ENCODE measurements around the gene CELA3A.
"Not testable (repeated sequence)": the region's sequence is repeated elsewhere in the genome, so short reads cannot be mapped to it uniquely, and the experiment has no call there.

The CELA3A gene

DNA sequence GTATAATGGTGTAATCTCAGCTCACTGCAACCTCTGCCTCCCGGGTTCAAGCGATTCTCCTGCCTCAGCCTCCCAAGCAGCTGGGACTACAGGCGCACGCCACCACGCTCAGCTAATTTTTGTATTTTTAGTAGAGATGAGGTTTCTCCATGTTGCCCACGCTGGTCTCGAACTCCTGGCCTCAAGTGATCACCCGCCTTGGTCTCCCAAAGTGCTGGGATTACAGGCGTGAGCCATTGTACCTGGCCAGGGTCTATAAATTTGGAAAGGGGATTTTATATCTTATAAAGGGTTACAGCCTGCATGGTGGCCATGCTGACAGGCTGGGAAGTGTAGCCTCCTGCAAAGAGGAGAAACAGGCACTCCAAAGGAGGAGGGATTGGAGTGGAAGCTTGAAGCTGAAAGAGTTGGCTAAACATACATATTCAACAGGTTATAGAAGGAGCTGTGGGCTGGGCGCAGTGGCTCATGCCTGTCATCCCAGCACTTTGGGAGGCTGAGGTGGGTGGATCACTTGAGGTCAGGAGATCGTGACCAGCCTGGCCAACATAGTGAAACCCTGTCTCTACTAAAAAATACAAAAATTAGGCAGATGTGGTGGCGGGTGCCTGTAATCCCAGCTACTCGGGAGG, 13.2 kb downstream of the CELA3A start:
- not testable (repeated sequence) for DNase-seq (ENCODE audit: low read depth in 4 of 4, low spot score in 1 of 4)

DNA sequence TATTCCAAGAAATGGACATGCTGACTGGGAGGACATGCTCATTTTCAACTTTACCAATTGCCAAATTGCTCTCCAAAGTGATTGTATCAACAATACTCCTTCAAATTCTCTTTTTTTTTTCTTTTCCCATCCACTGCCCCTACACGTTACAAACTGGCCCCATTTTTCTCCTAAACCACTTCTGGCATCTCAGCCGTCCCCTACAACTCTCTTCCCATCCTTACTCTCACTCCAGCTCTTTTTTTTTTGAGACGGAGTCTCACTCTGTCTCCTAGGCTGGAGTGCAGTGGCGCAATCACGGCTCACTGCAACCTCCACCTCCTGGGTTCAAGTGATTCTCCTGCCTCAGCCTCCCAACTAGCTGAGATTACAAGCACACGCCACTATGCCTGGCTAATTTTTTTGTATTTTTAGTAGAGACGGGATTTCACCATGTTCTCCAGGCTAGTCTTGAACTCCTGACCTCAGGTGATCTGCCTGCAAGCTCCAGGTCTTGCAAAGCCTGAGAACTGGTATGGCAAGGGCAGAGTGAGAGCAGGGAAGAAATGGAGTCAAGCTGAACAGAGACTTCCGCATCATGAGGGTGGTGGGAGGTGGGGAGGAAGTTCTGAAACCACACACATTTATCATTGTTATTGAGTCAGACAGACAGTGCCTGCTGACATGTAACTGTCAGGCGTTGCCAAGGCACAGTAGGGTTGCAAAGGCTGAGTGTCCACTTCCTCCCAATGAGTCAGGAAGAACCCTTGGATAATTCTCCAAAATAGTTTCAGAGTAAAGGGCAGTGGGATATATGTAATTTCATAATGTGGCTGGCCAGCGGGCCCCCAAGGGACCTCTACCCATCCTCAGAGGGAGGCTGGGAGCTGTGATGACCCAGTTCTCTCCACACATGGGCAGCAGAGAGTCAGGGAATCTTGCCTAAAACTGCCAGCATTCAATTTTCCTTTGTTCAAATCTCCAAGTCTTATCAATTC, 17.4 kb downstream of the CELA3A start:
- peak; percentile 33 to 50 (median 42) for DNase-seq (ENCODE audit: low read depth in 4 of 4, low spot score in 1 of 4)

DNA sequence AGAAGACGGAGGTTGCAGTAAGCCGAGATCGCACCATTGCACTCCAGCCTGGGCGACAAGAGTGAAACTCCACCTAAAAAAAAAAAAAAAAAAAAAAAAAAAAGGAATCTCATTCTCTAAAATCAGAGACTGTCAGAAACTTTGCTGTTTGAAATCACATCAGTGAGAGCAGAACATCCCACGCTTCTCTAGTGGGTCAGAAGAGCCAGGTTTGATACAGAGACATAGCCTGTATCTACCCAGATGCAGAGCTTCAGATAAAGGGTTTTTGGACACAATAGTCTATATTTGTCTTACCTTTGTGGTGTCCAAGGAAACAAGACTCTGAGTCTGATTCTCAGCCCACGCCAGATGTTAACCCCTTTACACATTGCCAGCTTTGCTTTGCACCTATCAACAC, 19.6 kb downstream of the CELA3A start:
- no peak for DNase-seq (ENCODE audit: low read depth in 4 of 4, low spot score in 1 of 4)

DNA sequence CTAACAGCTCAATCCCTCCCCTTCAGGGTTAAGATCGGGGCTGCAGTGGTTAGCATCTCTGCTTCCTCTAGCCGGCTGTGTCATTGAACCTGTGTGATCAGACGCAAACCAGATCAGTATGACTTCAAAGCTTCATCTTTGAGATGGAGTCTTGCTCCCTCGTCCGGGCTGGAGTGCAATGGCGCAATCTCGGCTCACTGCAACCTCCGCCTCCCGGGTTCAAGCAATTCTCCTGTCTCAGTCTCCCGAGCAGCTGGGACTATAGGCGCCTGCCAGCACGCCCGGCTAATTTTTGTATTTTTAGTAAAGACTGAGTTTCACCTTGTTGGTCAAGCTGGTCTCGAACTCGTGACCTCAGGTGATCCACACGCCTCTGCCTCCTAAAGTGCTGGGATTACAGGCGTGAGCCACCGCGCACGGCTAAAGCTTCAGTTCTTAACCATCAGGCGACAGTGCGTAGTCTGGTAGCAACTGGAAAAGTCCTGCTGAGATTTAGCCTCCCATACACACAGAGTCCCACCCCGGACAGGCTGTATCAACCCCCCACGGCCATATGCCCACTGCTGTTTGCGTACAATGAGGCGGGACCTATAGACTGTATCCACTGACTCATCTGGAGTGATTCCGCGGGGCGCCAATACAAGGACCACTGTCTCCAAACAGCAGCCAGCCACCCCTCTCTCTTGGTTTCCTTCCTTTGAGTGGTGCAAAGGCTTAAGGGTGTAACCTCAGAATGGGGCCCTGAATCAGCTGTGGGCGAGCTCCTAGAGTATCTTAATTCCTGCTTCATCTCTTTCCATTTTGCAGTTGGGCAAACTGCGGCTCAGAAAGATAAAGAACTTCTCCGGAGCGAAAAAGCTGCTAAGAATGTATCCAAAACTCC, 23.3 kb downstream of the CELA3A start:
- DNase-seq (ENCODE audit: low read depth in 4 of 4, low spot score in 1 of 4) = peak; percentile 35 to 52 (median 43)

DNA sequence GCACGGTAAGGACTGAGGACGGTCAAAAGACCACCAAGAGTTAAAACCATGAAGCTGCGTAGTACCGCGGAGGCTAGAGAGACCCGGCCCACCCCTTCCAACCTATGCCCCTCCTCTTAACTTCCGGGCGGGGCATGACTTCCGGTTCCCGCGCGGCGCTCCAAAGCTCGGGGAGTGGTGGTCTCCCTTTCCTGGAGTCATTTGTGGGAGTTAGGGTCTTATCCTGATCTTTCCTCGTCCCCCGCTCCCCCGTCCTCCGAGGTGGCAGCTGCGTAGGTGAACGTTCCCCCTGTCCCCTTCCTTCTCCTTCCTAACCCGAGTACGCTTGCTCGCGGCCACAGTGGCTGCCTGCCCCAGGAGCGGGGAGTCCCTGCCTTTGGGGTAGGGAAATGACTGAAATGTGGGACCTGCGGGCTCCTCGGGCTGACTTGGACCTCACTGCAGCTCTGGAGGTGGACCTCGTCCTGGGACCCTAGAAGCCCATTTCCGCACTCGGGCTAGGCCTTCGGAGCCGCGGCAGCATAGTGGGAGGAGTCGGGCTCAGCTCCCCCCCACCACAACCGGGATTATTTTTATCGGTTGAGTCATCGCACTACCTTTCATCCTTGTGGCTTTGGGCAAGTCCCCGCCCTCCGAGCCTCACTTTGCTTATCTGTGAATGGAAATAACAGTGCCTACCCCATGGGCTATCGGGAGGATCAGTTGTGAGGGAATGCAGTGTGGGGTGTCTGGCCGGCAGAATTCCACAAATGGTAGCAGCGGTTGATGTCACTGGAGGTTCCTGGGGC, 24.1 kb downstream of the CELA3A start:
- DNase-seq (ENCODE audit: low read depth in 4 of 4, low spot score in 1 of 4) = peak; percentile 71 to 88 (median 76)

DNA sequence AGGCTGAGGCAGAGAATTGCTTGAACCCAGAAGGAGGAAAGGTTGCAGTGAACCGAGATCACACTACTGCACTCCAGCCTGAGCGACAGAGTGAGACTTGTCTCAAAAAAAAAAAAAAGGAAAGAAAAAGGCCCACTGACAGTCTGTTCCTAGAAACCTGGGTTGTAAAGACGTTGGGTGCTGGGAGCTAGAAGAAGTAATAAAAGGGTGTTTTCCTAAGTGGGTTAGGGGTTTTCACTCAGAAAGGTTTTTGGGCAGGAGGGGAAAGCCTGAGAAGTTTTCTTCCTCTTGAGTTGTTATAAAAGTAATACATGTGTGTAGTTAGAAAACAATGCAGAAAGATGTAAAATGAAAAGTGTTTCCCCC, 25.4 kb downstream of the CELA3A start:
- no peak for DNase-seq (ENCODE audit: low read depth in 4 of 4, low spot score in 1 of 4)

DNA sequence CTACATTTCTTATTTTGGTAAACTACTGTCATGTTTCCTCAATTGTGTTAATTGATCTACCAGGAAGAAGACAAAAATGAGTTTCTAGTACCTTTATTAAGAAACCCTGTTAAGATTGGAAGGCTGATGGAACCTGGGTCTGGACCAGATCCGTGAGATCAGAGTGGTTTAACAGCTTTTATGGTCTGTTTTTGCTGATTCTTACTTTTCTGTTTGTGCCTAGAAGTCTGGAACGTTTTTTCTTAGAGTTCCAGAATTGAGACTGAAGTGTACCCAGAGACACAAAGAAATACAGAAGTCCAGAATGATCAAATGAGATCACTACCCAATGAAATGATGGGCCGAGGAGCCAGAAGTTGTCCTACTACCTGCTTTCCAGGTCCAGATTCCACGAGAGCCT, 28.6 kb downstream of the CELA3A start:
- no peak for DNase-seq (ENCODE audit: low read depth in 4 of 4, low spot score in 1 of 4)

DNA sequence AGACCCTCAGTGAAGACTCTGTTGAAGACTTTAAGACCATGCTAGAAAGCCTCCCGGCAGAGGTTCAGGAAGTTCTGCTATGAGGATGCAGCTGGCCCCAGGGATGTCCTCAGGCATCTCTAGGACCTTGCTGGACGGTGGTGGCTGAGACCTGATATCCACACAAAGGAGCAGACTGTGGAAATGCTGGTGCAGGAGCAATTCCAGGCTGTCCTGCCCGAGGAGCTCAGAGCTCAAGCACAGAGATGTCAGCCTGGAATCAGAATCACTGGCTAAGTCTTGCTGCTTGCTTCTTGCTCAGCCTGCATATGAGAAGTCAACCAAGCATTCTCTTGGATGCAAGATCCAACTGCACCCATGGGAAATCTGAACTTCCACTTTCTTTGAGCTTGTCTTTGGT, 29.0 kb downstream of the CELA3A start:
- DNase-seq (ENCODE audit: low read depth in 4 of 4, low spot score in 1 of 4) = no peak

DNA sequence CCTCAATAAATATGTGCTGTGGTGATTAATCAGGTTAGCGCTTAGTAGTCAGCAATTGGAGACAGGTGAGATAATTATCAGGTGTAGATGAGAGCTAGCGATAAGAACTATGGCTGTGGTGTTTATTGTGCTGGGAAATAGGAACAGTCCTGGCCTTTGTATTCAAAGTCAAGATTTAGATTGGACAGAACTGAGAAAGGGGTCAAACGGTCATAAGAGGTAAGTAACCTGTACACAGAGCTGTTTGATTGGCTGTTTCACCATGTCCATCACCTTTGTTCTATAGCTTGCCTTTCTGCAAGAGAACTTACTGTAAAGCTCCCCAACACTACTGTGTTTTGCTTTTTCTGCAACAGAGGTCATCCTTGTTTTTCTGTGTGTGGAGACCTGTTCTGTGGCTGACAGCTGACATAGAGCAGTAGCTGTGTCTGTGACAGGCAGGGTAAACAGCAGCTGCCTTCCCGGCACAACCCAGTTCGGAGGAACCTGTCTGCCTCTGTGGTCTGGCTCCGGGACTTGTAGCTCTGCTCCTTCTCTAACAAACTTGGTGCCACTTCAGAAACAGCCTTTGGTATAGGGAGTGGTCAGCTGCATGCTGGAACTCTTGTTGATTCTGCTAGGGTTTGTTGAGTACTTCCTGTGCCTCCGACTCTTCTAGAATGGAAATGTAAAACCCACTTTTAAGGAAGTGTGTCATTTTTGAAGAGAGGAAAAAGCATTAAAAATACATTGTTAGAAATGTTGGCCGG, 29.9 kb downstream of the CELA3A start:
- DNase-seq (ENCODE audit: low read depth in 4 of 4, low spot score in 1 of 4) = no peak

DNA sequence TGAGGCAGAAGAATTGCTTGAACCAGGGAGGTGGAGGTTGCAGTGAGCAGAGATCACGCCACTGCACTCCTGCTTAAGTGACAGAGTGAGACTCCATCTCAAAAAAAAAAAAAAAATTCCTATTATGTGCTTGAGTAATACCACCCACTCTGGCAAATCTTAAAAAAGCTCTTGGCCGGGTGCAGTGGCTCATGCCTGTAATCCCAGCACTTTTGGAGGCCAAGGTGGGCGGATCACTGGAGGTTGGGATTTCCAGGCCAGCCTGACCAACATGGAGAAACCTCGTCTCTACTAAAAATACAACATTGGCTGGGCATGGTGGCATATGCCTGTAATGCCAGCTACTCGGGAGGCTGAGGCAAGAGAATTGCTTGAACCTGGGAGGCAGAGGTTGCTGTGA, 33.4 kb downstream of the CELA3A start:
- DNase-seq (ENCODE audit: low read depth in 4 of 4, low spot score in 1 of 4) = not testable (repeated sequence)

DNA sequence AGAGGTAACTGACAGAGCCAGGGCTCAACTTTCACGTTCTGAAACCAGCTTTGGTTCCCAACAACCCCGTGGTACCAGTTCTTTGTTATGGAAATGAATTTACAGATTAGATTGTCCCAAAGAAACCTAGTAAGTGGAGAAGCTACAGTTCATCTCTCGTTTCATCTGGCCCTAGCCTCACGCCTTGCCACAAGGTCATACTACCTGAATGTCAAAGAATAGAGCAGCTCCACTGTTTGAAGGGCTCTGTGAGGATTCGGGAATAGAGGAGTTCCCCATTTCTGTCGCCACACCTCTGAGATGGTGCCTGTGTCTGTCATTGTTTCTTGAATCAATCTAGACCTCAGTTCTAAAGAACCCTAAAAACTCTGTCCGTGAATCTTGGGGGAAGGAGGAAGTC, 36.1 kb downstream of the CELA3A start:
- no peak for DNase-seq (ENCODE audit: low read depth in 4 of 4, low spot score in 1 of 4)

DNA sequence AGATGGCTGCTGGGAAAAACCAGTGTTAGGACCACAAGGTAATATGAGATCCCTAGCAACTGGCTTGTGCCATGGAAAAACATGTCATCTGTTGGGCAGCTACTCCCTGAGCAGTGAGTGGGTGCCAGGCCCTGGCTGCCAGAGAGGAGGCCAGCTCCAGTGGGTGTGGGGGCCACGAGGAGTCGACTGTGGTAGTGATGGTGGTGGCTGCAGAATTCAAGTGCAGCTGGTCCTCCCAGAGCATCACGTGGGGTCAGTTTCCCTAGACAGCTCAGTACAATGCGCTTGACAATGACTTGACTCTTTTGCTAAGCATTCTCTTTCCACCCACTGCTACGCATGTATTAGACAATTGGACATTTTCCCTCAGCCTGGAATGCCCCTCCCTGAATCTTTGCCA, 36.6 kb downstream of the CELA3A start:
- no peak for DNase-seq (ENCODE audit: low read depth in 4 of 4, low spot score in 1 of 4)

DNA sequence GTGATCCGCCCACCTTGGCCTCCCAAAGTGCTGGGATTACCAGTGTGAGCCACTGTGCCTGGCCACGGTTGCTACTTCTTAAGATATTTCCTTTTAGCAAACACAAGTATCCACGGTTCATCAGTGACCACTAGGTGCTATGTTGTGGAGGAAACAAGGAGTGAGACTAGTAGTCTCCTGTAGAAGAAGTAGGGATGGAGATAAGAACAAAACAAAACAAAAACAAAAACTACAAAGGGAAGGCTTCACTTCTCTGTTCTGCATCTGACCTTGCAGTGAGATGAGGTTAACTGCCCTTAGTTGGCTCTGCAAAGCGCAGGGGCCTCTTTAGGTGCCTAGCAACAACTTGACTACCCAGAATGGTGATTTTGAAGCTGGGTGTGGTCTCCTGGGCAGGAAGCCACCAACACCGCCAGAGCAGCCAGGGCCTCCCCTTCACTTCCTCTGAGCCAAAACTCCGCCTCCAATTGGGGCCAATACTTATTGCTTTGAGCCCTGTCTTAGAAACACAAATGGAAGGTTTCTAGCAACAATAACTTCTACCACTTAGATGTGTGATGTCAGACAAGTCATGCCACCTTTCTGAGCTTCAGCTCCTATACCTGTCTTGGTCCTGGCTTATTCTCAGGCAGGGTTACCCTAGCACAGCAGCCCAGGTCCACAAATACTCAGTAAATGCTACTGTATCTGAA, 38.3 kb downstream of the CELA3A start:
- peak in 3 of 4 experiments; percentile 47 to 78 (median 71) for DNase-seq (ENCODE audit: low read depth in 4 of 4, low spot score in 1 of 4)

DNA sequence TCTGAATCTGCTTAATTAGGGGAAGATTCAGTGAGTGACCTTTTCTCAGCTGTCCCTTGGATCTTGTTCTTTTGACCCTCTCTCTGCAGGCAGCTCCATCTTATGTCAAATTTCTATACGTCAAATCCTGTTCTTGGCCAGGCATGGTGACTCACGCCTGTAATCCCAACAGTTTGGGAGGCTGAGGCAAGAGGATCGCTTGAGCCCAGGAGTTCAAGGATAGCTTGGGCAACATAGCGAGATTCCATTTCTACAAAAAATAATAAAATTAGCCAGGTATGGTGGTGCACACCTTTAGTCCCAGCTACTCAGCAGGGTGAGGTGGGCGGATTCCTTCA, 38.8 kb downstream of the CELA3A start:
- no peak for DNase-seq (ENCODE audit: low read depth in 4 of 4, low spot score in 1 of 4)

DNA sequence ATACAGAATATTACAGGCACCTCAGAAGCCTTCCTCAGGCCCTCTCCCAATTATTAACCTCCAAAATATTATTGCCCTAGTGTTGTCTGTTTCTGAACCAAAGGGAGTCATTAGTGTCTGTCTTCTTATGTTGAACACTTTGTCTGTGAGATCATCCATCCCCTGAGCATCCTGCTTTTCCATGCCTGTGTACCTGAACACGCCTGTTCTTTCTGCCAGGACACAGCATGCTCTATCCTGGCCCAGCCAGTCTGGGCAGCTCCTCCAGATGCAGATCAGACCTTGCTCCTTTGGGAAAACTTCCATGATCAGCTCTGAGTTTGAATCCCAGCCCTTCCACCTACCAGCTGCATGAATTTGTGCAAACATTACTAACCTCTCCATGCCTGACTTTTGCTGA, 40.0 kb downstream of the CELA3A start:
- no peak for DNase-seq (ENCODE audit: low read depth in 4 of 4, low spot score in 1 of 4)

DNA sequence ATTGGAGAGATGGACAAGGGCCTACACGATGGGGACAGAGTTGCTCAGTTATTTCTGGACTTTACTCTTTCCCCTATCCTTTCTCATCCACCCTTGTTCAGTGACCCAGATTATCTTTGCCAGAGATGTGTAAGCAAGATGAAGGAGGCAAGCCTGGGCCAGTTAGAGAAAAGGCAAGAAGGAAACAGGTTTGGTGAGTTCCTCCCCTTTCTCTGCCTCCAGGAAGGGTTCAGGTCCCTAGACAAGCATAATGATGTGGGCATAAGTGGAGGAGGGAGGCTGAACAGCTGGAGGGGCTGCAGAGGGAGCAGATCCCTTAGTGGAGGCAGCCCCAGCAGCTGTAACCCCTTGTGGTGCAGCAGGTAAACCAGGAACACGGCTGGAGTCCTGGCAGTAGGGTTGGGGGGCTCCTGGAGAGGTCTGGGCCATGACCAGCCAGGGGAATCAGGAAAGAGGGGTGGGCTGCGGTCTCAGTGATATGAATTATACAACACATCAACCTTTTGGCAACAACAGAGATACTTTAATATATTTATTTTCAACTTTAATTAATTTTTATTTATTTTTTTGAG, 41.8 kb downstream of the CELA3A start:
- no peak for DNase-seq (ENCODE audit: low read depth in 4 of 4, low spot score in 1 of 4)

DNA sequence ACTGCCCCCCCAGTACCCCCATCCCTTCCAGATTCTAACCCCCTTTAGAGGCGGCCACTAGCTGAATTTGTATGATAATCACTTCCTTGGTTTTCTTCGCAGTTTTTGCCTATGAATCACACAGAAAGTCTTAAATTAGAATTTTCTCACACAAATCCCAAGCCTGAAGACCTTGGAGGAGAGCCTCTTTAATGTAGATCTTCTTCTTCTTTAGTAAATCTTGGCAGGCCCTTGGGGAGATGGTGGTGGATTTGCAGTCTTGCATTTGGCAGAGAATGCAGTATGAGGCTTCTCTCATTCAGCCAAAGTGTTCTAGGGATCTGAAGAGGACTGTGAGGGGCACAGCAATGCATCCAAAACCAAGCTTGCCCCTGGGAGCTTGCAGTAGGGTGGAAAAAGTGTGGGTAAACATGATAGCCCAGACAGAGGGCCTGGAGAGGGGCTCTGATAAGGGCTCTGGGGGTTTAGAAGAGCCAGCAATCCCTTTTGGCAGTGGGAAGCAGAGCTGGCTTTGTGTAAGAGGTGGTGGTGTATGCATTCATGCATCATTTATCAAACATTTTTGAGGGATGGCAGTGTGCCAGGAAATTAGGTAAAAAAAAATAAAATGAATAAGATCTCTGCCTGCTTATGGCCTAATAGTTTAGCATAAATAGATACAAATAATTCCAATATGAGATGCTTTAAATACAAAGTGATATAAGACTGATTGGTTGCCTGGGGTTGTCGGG, 43.4 kb downstream of the CELA3A start:
- DNase-seq (ENCODE audit: low read depth in 4 of 4, low spot score in 1 of 4) = no peak

DNA sequence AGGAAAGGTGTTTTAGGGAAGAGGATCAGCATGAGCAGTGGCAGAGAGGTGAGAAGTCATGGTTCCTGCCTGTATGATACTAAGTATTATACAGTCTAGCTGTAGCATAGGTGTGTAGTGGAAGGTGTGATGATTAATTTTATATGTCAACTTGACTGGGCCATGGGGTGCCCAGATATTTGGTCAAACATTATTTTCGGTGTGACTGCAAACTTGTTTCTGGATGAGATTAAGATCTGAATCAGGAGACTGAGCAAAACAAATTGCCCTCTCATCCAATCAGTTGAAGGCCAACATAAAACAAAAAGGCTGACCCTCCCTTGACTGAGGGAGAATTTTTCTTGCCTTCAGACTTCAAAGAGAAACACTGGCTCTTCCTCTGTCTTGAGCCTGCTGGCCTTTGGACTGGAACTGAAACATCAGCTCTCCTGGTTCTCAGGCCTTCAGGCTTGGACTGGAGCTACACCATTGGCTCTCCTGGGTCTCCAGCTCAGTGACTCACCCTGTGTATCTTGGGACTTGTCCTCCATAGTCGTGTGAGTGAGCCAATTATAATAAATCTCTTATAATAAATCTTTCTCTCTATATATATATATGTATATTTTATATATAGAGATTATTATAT, 44.3 kb downstream of the CELA3A start:
- DNase-seq (ENCODE audit: low read depth in 4 of 4, low spot score in 1 of 4) = no peak
